Ectodermal cell (in vitro differentiated cells): ENCODE measurements around the gene GOLGA3.

Experiments
- H3K27ac ChIP-seq: 2 replicates; pipeline ENCODE4 v1.7.0; 2013; ENCODE audit warnings: mild to moderate bottlenecking, low read depth, low read length; ENCODE audit not compliant: insufficient read depth, poor library complexity, severe bottlenecking
- H3K27me3 ChIP-seq: 2 replicates; pipeline ENCODE4 v1.7.0; 2013; ENCODE audit warnings: mild to moderate bottlenecking, low read length; ENCODE audit not compliant: insufficient read depth, control insufficient read depth, poor library complexity, severe bottlenecking
- H3K36me3 ChIP-seq: one replicate; pipeline ENCODE4 v1.7.0; 2013; ENCODE audit warnings: low read length; ENCODE audit not compliant: control insufficient read depth, insufficient read depth
- H3K4me1 ChIP-seq: one replicate; pipeline ENCODE4 v1.7.0; 2013; ENCODE audit warnings: low read length; ENCODE audit not compliant: control insufficient read depth, insufficient read depth
- H3K4me3 ChIP-seq: 2 replicates; pipeline ENCODE4 v1.7.0; 2013; ENCODE audit warnings: low read depth, low read length, control low read depth; ENCODE audit not compliant: insufficient read depth
- H3K9me3 ChIP-seq: 2 replicates; pipeline ENCODE4 v1.7.0; 2013; ENCODE audit warnings: mild to moderate bottlenecking, low read length, moderate library complexity; ENCODE audit not compliant: control insufficient read depth
- WGBS, 2 experiments: methylation state at CpG; one replicate each; pipeline ENCODE4 v1.1.7; 2013; ENCODE audit warnings: missing lambda C conversion rate in 2 of 2; 5-methylcytosine and 5-hydroxymethylcytosine counted together

Gene GOLGA3

DNA sequence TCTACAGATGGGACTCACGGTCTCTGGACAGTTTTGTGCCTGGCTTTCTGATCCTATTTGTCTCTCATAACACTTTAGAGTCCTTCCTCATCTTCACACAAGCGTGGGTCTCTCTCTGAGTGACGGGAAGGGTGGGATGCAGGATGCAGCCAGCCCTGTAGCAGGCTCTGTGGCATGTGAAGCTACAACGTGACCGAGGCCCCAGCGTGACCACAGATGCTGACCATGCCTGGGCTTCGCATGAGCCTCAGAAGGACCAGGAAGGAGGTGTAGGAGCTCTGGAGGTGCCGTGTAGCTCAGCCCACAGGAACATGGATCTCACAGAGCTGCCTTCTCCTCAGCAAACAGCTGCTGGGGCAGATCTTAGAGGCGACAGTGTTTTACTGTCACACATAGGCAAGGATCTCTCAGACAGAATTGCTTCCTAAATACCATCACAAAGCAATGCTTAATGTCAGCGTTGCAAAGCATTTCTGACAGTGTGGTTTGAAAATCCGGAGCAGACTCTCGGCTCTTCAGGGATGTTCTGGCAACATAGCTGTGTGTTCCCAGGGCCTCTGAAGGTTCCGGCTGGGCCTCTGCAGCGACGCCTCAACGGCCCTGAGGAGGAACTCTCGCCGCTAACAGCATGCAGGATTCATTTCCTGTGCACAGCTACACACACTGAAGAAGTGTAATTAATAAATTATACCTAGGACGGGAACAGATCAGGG is 88.9 kb downstream of the GOLGA3 start:
- Histone ChIP-seq H3K27me3 (no peaks in the 10 kb centered on the region), H3K4me3 (no peak overlapping the region), H3K4me1 (no peaks in the 10 kb centered on the region), H3K27ac (no peak overlapping the region), H3K36me3 (peaks cover 63% of the 10 kb centered on the region), H3K9me3 (no peaks in the 10 kb centered on the region)
- 95 to 97% methylated on average over 19 of the region's 19 CpGs for WGBS, 2 experiments

DNA sequence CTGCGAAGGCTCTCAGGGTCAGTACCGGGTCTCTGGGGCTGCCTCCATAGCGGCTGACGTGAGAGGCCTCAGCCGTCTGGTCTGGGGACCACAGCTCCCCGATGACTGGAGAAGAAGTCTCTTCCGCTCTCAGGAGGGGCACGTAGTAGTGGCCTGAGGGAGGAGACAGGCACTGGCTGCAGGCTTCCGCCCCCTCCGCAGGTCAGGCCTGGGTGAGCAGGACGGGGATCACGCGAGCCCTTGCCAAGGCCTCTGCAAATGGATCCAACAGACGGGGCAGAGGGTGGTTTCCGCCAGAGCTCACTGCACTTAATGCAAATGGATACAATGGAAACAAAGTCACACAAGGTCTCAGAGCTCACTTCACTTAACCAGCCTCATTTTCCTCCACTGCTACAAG is 91.8 kb downstream of the GOLGA3 start:
- 96 to 97% methylated on average over 15 of the region's 15 CpGs for WGBS, 2 experiments
- no peak overlapping the region for H3K4me3 ChIP-seq
- no peaks in the 10 kb centered on the region for H3K27me3 ChIP-seq
- no peaks in the 10 kb centered on the region for H3K4me1 ChIP-seq
- H3K9me3 ChIP-seq: no peaks in the 10 kb centered on the region
- H3K27ac ChIP-seq: no peak overlapping the region
- peaks cover 67% of the 10 kb centered on the region for H3K36me3 ChIP-seq

DNA sequence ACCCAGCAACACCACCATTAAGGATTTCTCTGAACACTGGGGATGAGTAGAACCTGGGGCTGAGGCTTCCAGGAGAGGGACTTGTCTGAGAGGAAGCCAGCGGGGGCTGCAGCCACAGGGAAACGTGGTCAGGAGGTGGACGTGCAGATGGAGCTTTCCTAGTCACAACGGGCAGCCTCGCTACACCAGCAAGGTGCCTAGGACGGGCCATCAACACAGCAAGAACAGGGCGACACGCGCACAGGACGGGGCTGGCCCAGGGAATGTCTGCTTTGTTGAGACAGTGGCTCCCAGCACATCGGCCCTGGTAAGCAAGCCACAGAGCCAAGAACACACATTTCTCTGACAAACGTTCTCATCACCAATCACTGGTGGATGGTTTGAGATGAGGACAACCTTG is 92.3 kb downstream of the GOLGA3 start:
- Histone ChIP-seq H3K36me3 (peaks cover 72% of the 10 kb centered on the region), H3K9me3 (no peaks in the 10 kb centered on the region), H3K27ac (no peak overlapping the region), H3K4me3 (no peak overlapping the region), H3K4me1 (no peaks in the 10 kb centered on the region), H3K27me3 (no peaks in the 10 kb centered on the region)
- WGBS, 2 experiments: 94 to 96% methylated on average over 12 of the region's 12 CpGs

DNA sequence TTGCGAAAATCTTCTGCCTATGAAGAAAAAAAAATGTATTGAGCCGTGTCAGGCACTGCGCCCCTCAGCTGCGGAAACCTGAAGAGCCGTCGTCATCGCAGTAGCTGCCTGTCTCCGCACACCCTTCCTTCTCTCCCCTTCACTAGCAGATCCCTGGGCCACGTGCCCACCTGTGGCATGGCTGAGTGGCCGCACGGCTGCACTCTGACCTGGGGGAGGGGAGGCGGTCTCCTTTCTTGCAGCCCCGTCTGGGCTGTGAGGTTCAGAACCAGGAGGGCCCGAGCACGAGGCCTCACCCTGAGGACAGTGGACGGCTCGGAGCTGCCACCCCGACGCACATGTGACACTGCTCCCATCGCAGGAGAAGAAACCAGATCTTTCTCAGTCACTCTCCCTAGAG is 93.2 kb downstream of the GOLGA3 start:
- Histone ChIP-seq H3K36me3 (peaks cover 72% of the 10 kb centered on the region), H3K4me1 (no peaks in the 10 kb centered on the region), H3K9me3 (no peaks in the 10 kb centered on the region), H3K27me3 (no peaks in the 10 kb centered on the region), H3K4me3 (no peak overlapping the region), H3K27ac (no peak overlapping the region)
- WGBS, 2 experiments: 95 to 96% methylated on average over 20 of the region's 20 CpGs

DNA sequence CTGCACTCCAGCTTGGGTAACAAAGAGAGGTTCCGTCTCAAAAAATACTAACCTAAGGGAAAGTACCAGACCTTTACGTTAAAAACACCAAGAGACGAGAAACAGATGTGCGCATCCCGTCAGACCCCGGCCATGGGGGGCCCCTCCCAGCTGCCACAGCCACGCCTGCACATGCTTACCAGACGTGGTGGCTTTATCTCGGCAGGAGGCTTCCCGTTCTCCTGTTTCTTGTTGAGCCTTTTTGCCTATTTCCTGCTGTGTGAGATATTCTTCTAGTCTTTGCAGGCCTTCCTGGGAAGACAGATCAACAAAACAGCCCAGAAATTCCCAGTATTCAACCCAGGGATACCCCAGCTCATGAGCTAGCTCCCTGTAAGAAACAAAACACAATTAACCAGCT is 94.5 kb downstream of the GOLGA3 start:
- Histone ChIP-seq H3K9me3 (no peaks in the 10 kb centered on the region), H3K27ac (peak overlapping the region; percentile 17), H3K4me3 (no peak overlapping the region), H3K36me3 (peaks cover 66% of the 10 kb centered on the region), H3K4me1 (no peaks in the 10 kb centered on the region), H3K27me3 (no peaks in the 10 kb centered on the region)
- 84% methylated on average over 10 of the region's 10 CpGs for WGBS, 2 experiments

DNA sequence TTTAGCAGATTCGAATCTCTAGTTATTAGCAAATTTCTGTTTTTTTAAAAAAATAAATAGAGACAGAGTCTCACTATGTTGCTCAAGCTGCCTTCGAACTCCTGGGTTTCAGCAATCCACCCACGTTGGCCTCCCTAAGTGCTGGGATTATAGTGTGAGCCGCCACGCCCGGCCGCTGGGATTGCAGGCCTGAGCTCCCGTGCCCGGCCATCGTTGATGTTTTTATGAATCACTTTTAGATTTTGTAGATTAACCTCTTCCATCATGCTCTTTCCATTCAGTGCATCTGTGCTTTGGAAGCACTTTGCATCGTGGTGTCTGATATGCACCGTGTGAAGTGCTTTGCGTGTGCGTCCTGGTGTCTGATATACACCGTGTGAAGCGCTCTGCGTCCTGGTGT is 97.1 kb downstream of the GOLGA3 start:
- H3K36me3 ChIP-seq: peaks cover 76% of the 10 kb centered on the region

DNA sequence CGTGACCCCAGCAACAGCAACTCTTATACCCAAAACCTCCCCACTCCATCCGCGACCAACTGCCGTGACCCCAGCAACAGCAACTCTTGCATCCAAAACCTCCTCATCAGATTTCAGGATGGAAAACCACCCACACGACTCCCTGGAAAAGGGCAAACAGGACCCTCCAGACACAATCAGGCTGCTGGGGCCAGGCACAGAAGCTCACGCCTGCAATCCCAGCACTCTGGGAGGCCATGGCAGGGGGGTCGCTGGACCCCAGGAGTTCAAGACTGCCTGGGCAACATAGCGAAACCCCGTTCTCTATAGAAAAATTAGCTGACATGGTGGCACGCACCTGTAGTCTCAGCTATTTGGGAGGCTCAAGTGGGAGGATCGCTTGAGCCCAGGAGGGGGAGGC is 98.3 kb downstream of the GOLGA3 start:
- H3K27ac ChIP-seq: no peak overlapping the region
- 93 to 96% methylated on average over 11 of the region's 11 CpGs for WGBS, 2 experiments
- H3K9me3 ChIP-seq: no peaks in the 10 kb centered on the region
- H3K4me1 ChIP-seq: no peaks in the 10 kb centered on the region
- no peaks in the 10 kb centered on the region for H3K27me3 ChIP-seq
- peaks cover 77% of the 10 kb centered on the region for H3K36me3 ChIP-seq
- H3K4me3 ChIP-seq: no peak overlapping the region

More for the DNA sequence above, 97.1 kb downstream of the GOLGA3 start:
- H3K4me1 ChIP-seq: no peaks in the 10 kb centered on the region
- no peak overlapping the region for H3K27ac ChIP-seq
- 97 to 98% methylated on average over 16 to 17 of the region's 17 CpGs for WGBS, 2 experiments
- H3K9me3 ChIP-seq: no peaks in the 10 kb centered on the region
- H3K4me3 ChIP-seq: no peak overlapping the region
- no peaks in the 10 kb centered on the region for H3K27me3 ChIP-seq

DNA sequence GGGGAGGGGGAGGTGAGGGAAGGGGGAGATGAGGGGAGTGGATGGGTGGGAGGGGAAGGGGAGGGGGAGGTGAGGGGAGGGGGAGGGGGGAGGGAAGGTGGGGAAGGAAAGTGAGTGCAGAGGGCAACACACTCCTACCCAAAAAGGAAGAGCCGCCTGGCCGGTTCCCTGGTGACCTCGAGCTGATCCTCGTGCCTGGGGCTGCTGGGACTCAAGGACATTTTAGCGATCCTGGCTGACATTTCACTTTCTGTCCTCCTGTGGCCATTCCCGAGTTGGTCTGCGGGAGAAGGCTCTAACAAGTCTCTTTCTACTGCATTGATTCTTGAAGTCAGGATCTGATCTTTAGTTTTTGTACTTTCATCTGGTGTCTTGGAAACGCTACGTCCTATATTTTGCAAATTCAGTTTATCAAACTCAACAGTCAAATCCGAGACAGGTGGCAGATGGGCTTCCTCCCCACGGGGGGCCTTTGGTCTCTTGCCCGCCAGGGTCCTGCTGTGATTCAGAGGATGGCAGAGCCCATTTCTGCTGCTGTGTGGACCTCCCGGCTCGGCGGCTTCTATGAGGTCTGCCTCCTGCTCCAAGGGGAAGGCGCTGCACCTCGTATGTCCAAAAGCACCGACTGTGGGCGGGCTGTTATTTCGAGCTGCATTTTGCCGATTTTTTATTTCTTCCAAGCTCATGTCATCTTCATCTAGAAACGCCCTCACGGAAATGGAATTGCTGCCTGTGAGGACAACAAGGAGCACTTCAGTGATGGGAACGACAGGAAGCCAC is 98.9 kb downstream of the GOLGA3 start:
- Histone ChIP-seq H3K27me3 (no peaks in the 10 kb centered on the region), H3K4me1 (no peaks in the 10 kb centered on the region), H3K4me3 (no peak overlapping the region), H3K36me3 (peaks cover 72% of the 10 kb centered on the region), H3K9me3 (no peaks in the 10 kb centered on the region), H3K27ac (no peak overlapping the region)
- 92% methylated on average over 24 of the region's 24 CpGs for WGBS, 2 experiments

DNA sequence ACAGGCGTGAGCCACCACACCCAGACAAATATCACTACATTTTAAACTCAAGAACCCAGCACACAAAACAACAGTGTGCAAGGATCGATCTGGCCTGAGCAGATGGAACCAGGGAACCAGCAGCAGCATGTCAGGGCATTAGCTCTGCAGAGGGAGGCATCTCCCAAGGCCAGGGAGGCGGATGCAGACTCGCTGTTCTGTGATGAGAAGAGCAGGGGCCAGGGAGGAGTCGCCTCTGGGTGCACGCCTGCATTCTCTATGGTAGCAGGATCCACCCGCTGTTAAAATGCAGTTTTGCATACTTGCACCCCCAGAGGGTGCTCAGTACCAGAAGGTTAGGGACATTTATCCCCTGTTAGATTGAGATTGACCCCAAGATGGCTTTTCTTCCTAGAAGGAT is 100.2 kb downstream of the GOLGA3 start:
- Histone ChIP-seq H3K27ac (no peak overlapping the region), H3K4me1 (no peaks in the 10 kb centered on the region), H3K27me3 (no peaks in the 10 kb centered on the region), H3K9me3 (no peaks in the 10 kb centered on the region), H3K36me3 (peaks cover 70% of the 10 kb centered on the region), H3K4me3 (no peak overlapping the region)
- 93 to 94% methylated on average over 7 of the region's 7 CpGs for WGBS, 2 experiments

DNA sequence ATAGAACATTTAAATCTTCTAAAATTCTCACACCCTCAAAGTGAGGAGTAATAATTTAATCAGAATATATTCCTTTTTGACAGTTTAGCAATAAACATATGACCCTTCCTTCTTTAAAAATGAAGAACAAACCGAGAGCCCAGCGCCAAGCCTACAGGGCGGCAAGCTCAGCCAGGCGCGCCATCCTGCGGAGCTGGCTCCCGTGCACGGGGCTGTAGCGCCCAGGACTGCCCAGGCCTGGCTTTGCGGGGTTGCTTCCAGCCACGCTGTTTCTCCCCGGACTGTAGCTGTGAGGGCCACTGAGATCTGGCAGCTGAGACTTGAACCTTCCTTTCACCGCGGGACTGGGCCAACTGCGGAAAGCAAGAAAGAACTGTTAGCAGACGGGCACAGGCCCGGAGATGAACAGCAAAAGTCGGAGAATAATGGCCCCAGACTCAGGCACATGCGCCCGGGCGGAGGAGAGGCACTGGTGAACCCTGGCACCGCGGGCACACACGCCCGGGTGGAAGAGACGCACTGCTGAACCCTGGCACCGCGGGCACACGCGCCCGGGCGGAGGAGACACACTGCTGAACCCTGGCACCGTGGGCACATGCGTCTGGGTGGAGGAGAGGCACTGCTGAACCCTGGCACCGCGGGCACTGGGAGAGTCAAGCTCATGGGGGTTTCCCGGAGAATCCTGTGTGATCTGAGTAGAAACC is 101.4 kb downstream of the GOLGA3 start:
- Histone ChIP-seq H3K27me3 (no peaks in the 10 kb centered on the region), H3K4me3 (no peak overlapping the region), H3K9me3 (no peaks in the 10 kb centered on the region), H3K27ac (no peak overlapping the region), H3K4me1 (no peaks in the 10 kb centered on the region), H3K36me3 (peaks cover 69% of the 10 kb centered on the region)
- WGBS, 2 experiments: 92 to 94% methylated on average over 37 of the region's 37 CpGs
